Measurements from ENCODE around the gene MAF. TPM values are rescaled to one million over a fixed set of nuclear protein-coding genes. Genes with fewer than 3 reads are reported as not detected.
A peak's percentile ranks its signal among the peaks of the same experiment; 100 is the strongest.

The MAF gene
- total and polyA plus RNA-seq, 2 experiments from 2014 or later, result 3.7 to 21.5 TPM

- no peak for DNase-seq (ENCODE audit: low read depth in 1 of 2, low spot score in 1 of 2)
- Histone ChIP-seq H3K27ac (no peak overlapping the region), H3K4me3 (no peak overlapping the region), H3K27me3 (peaks cover 8% of the 10 kb centered on the region), H3K9me3 (ENCODE audit: low read depth) (no peaks in the 10 kb centered on the region), H3K36me3 (no peaks in the 10 kb centered on the region), H3K4me1 (ENCODE audit: low read depth) (no peaks in the 10 kb centered on the region)
- no peak for TF ChIP-seq CTCF (IDR thresholded peaks at IDR 0.05; ENCODE audit: low read depth, low read length)
These were observed 17.6 kb upstream of the MAF start for GRCh38 chr16:79618041-79618691.

- H3K4me3 ChIP-seq, result no peak overlapping the region
- H3K36me3 ChIP-seq, result no peaks in the 10 kb centered on the region
- DNase-seq (ENCODE audit: low read depth in 1 of 2, low spot score in 1 of 2), result peak in 1 of 2 donors; percentile 2
- no peaks in the 10 kb centered on the region for H3K9me3 ChIP-seq (ENCODE audit: low read depth)
- no peaks in the 10 kb centered on the region for H3K4me1 ChIP-seq (ENCODE audit: low read depth)
- H3K27ac ChIP-seq, result no peak overlapping the region
- TF ChIP-seq CTCF (IDR thresholded peaks at IDR 0.05; ENCODE audit: low read depth, low read length), result no peak
- H3K27me3 ChIP-seq, result peaks cover 10% of the 10 kb centered on the region
These were observed 12.5 kb upstream of the MAF start for GRCh38 chr16:79613009-79613408.

- no peaks in the 10 kb centered on the region for H3K36me3 ChIP-seq
These were observed 11.7 kb upstream of the MAF start for GRCh38 chr16:79612207-79612606.

GRCh38 chr16:79610771-79611170, 10.2 kb upstream of the MAF start:
- Histone ChIP-seq H3K9me3 (ENCODE audit: low read depth) (no peaks in the 10 kb centered on the region), H3K36me3 (no peaks in the 10 kb centered on the region), H3K4me1 (ENCODE audit: low read depth) (no peaks in the 10 kb centered on the region), H3K27ac (no peak overlapping the region), H3K27me3 (peaks cover 10% of the 10 kb centered on the region), H3K4me3 (no peak overlapping the region)
- no peak for TF ChIP-seq CTCF (IDR thresholded peaks at IDR 0.05; ENCODE audit: low read depth, low read length)
- peak in 1 of 2 donors; percentile 16 for DNase-seq (ENCODE audit: low read depth in 1 of 2, low spot score in 1 of 2)

More at GRCh38 chr16:79612207-79612606, 11.7 kb upstream of the MAF start:
- Histone ChIP-seq H3K4me3 (no peak overlapping the region), H3K27ac (no peak overlapping the region), H3K4me1 (ENCODE audit: low read depth) (no peaks in the 10 kb centered on the region), H3K27me3 (peaks cover 10% of the 10 kb centered on the region), H3K9me3 (ENCODE audit: low read depth) (no peaks in the 10 kb centered on the region)
- TF ChIP-seq CTCF (IDR thresholded peaks at IDR 0.05; ENCODE audit: low read depth, low read length), result no peak
- no peak for DNase-seq (ENCODE audit: low read depth in 1 of 2, low spot score in 1 of 2)

- Histone ChIP-seq H3K27ac (no peak overlapping the region), H3K4me1 (ENCODE audit: low read depth) (no peaks in the 10 kb centered on the region), H3K4me3 (no peak overlapping the region), H3K9me3 (ENCODE audit: low read depth) (no peaks in the 10 kb centered on the region), H3K36me3 (no peaks in the 10 kb centered on the region), H3K27me3 (peaks cover 12% of the 10 kb centered on the region)
- TF ChIP-seq CTCF (IDR thresholded peaks at IDR 0.05; ENCODE audit: low read depth, low read length), result no peak
- DNase-seq (ENCODE audit: low read depth in 1 of 2, low spot score in 1 of 2), result no peak
These were observed 9.3 kb upstream of the MAF start for GRCh38 chr16:79609861-79610260.

All from cardiac muscle cell (in vitro differentiated cells and primary cell).